H1 (cell line): ENCODE measurements around the gene MCM3. TPM values are rescaled to one million over a fixed set of nuclear protein-coding genes. Genes with fewer than 3 reads are reported as not detected.

Experiments used
- CTCF ChIA-PET: fragments of 300-600 bp; sonication (Branson Sonifier 250); formaldehyde crosslinking; loops from one replicate; lab custom pipeline; 2021; ENCODE audit not compliant: partially characterized antibody; lab: Charles Lee
- POLR2A ChIA-PET: fragments of 300-600 bp; sonication (Branson Sonifier 250); formaldehyde crosslinking; loops from one replicate; lab custom pipeline; 2021; ENCODE audit warnings: inconsistent platforms; ENCODE audit not compliant: partially characterized antibody; lab: Charles Lee
- DNase-seq, 2 experiments: peaks; one replicate each; pipeline versions ENCODE4 v3.0.0 to v3.0.0-alpha.2; 2010 to 2022; ENCODE audit warnings: low spot score in 2 of 2, low read depth in 1 of 2, mixed read lengths in 1 of 2
- FAIRE-seq: peaks from 2 replicates; lab custom pipeline; 2011; peaks lifted over from hg19 to GRCh38; lab: Jason Lieb, UNC
- H2AFZ ChIP-seq: 2 replicates; pipeline ENCODE4 v1.8.1; 2012; ENCODE audit warnings: low read length, inconsistent platforms
- H2AK5ac ChIP-seq: 2 replicates; pipeline ENCODE4 v1.6.1; 2013; ENCODE audit warnings: low read depth, low read length
- H2BK120ac ChIP-seq: replicated peaks from 2 replicates; pipeline ENCODE3; 2013; ENCODE audit warnings: low read depth, low read length, inconsistent platforms
- H2BK12ac ChIP-seq: 2 replicates; pipeline ENCODE4 v1.6.1; 2013; ENCODE audit warnings: low read depth, low read length
- H2BK15ac ChIP-seq: 2 replicates; pipeline ENCODE4 v1.6.1; 2013; ENCODE audit warnings: low read length
- H2BK20ac ChIP-seq: 2 replicates; pipeline ENCODE4 v1.6.1; 2013; ENCODE audit warnings: low read length
- H2BK5ac ChIP-seq: 2 replicates; pipeline ENCODE4 v1.6.1; 2013; ENCODE audit warnings: low read depth, low read length
- H3K14ac ChIP-seq: 2 replicates; pipeline ENCODE4 v1.6.1; 2013; ENCODE audit warnings: inconsistent platforms; ENCODE audit not compliant: insufficient read length
- H3K18ac ChIP-seq: 2 replicates; pipeline ENCODE4 v1.6.1; 2013; ENCODE audit warnings: low read length; ENCODE audit errors: extremely low read depth
- H3K23ac ChIP-seq: 2 replicates; pipeline ENCODE4 v1.6.1; 2013; ENCODE audit warnings: inconsistent platforms; ENCODE audit not compliant: insufficient read length
- H3K23me2 ChIP-seq: 2 replicates; pipeline ENCODE4 v1.6.1; 2013; ENCODE audit warnings: low read depth, low read length
- H3K27ac ChIP-seq: 2 replicates; pipeline ENCODE4 v1.6.1; 2011; ENCODE audit warnings: low read depth, low read length, inconsistent platforms
- H3K27me3 ChIP-seq, 4 experiments: replicated peaks in 1 of 4; 1 replicate in 1 of 4; 2 replicates in 3 of 4; pipeline versions ENCODE4 v1.6.1 to v1.8.1; 2011 to 2013; ENCODE audit warnings: low read length in 3 of 4, mild to moderate bottlenecking in 3 of 4, inconsistent platforms in 2 of 4, mixed read lengths in 2 of 4, moderate library complexity in 1 of 4; ENCODE audit not compliant: control insufficient read depth in 3 of 4, insufficient read depth in 3 of 4; ENCODE audit errors: extremely low read depth in 1 of 4
- H3K36me3 ChIP-seq, 4 experiments: 2 replicates each; pipeline versions ENCODE4 v1.6.1 to v1.8.1; 2011 to 2013; ENCODE audit warnings: mild to moderate bottlenecking in 4 of 4, low read length in 3 of 4, moderate library complexity in 2 of 4, control low read depth in 1 of 4, inconsistent platforms in 1 of 4; ENCODE audit not compliant: insufficient read depth in 4 of 4, control insufficient read depth in 2 of 4
- H3K4ac ChIP-seq: replicated peaks from 2 replicates; pipeline ENCODE3; 2013; ENCODE audit warnings: low read length, low read depth, mixed read lengths, inconsistent platforms; ENCODE audit not compliant: insufficient read length
- H3K4me1 ChIP-seq, 4 experiments: replicated peaks in 1 of 4; 1 replicate in 1 of 4; 2 replicates in 3 of 4; pipeline versions ENCODE4 v1.6.1 to v1.8.1; 2011 to 2013; ENCODE audit warnings: low read length in 3 of 4, inconsistent platforms in 2 of 4, mixed read lengths in 1 of 4; ENCODE audit not compliant: insufficient read depth in 4 of 4, control insufficient read depth in 3 of 4
- H3K4me2 ChIP-seq, 2 experiments: 2 replicates each; pipeline versions ENCODE4 v1.6.1 to v1.8.1; 2011 to 2013; ENCODE audit warnings: low read depth in 2 of 2, low read length in 2 of 2, control low read depth in 1 of 2, inconsistent platforms in 1 of 2, mild to moderate bottlenecking in 1 of 2; ENCODE audit not compliant: insufficient read depth in 1 of 2
- H3K4me3 ChIP-seq, 4 experiments: fragments of 200-600, 300-600 bp in 1 of 4; sonication (generic), shearing (Covaris generic), sonication (Bioruptor Twin) in 1 of 4; 2 replicates each; pipeline versions ENCODE4 v1.5.1 to v1.8.1; 2011 to 2016; ENCODE audit warnings: low read length in 4 of 4, low read depth in 3 of 4, control low read depth in 2 of 4, inconsistent platforms in 2 of 4, mild to moderate bottlenecking in 2 of 4, mixed read lengths in 1 of 4, moderate library complexity in 1 of 4; ENCODE audit not compliant: insufficient read depth in 2 of 4; ENCODE audit errors: extremely low read depth in 1 of 4
- H3K56ac ChIP-seq: replicated peaks from 2 replicates; pipeline ENCODE3; 2013; ENCODE audit warnings: low read depth, mild to moderate bottlenecking, mixed read lengths, low read length, inconsistent platforms; ENCODE audit not compliant: insufficient read length
- H3K79me1 ChIP-seq: 2 replicates; pipeline ENCODE4 v1.6.1; 2013; ENCODE audit warnings: low read depth, low read length, control low read depth
- H3K79me2 ChIP-seq, 2 experiments: 2 replicates each; pipeline versions ENCODE4 v1.6.1 to v1.8.1; 2012 to 2013; ENCODE audit warnings: low read length in 2 of 2, mild to moderate bottlenecking in 2 of 2, inconsistent platforms in 1 of 2; ENCODE audit not compliant: insufficient read depth in 2 of 2, control insufficient read depth in 1 of 2
- H3K9ac ChIP-seq, 4 experiments: replicated peaks in 1 of 4; 1 replicate in 1 of 4; 2 replicates in 3 of 4; pipeline versions ENCODE4 v1.6.1 to v1.8.1; 2011 to 2013; ENCODE audit warnings: low read depth in 3 of 4, low read length in 3 of 4, control low read depth in 2 of 4, mild to moderate bottlenecking in 2 of 4, moderate library complexity in 2 of 4, inconsistent platforms in 1 of 4; ENCODE audit errors: extremely low read depth in 1 of 4
- H3K9me3 ChIP-seq, 2 experiments: 2 replicates each; pipeline versions ENCODE4 v1.6.1 to v1.8.1; 2012 to 2013; ENCODE audit warnings: mild to moderate bottlenecking in 2 of 2, moderate library complexity in 2 of 2, control low read depth in 1 of 2, inconsistent platforms in 1 of 2, low read depth in 1 of 2, low read length in 1 of 2, mixed read lengths in 1 of 2; ENCODE audit not compliant: insufficient read depth in 2 of 2
- H4K20me1 ChIP-seq, 2 experiments: replicated peaks in 1 of 2; 2 replicates each; pipeline versions ENCODE3 to v1.8.1; 2011 to 2013; ENCODE audit warnings: inconsistent platforms in 2 of 2, low read length in 2 of 2, mild to moderate bottlenecking in 1 of 2; ENCODE audit not compliant: insufficient read depth in 2 of 2, control insufficient read depth in 1 of 2
- H4K5ac ChIP-seq: 2 replicates; pipeline ENCODE4 v1.6.1; 2013; ENCODE audit warnings: low read length, low read depth, mixed read lengths, inconsistent platforms; ENCODE audit not compliant: insufficient read length
- H4K8ac ChIP-seq: 2 replicates; pipeline ENCODE4 v1.8.0; 2013; ENCODE audit warnings: mild to moderate bottlenecking, moderate library complexity, low read length, inconsistent platforms; ENCODE audit not compliant: insufficient read depth; ENCODE audit errors: extremely low read depth
- H4K91ac ChIP-seq: replicated peaks from 2 replicates; pipeline ENCODE3; 2013; ENCODE audit warnings: low read length, mixed read lengths, inconsistent platforms; ENCODE audit not compliant: insufficient read length
- BCL11A ChIP-seq, 2 experiments: IDR thresholded peaks; one replicate each; pipeline ENCODE4 v1.6.1; 2011; ENCODE audit warnings: low read depth in 2 of 2, low read length in 2 of 2, mild to moderate bottlenecking in 2 of 2
- CHD1 ChIP-seq: IDR thresholded peaks from 2 replicates; pipeline ENCODE4 v1.6.1; 2012; ENCODE audit warnings: low read depth, low read length, improper control_type of control experiment
- CTBP2 ChIP-seq: IDR thresholded peaks from 2 replicates; pipeline ENCODE4 v1.7.0; 2011; ENCODE audit warnings: borderline replicate concordance, mild to moderate bottlenecking, moderate library complexity, mixed read lengths, low read length; ENCODE audit not compliant: insufficient read depth, insufficient read length
- EZH2 ChIP-seq: fragments of 200-600 bp; sonication (generic); IDR thresholded peaks from 2 replicates; pipeline ENCODE4 v1.7.1; 2012; ENCODE audit warnings: low read depth, mild to moderate bottlenecking, moderate library complexity, low read length, inconsistent platforms; ENCODE audit not compliant: severe bottlenecking
- HDAC6 ChIP-seq: IDR thresholded peaks from one replicate; pipeline ENCODE4 v1.7.1; 2012; ENCODE audit warnings: low read depth, mild to moderate bottlenecking, inconsistent platforms, low read length, moderate library complexity
- POLR2A ChIP-seq, 2 experiments: IDR thresholded peaks; 1 replicate in 1 of 2; 2 replicates in 1 of 2; pipeline ENCODE4 v1.6.1; 2011; ENCODE audit warnings: low read depth in 2 of 2, low read length in 2 of 2, mild to moderate bottlenecking in 2 of 2; ENCODE audit errors: control extremely low read depth in 1 of 2
- POLR2AphosphoS5 ChIP-seq: IDR thresholded peaks from 2 replicates; pipeline ENCODE4 v1.6.1; 2011; ENCODE audit warnings: low read depth, low read length
- SIX5 ChIP-seq: IDR thresholded peaks from 2 replicates; pipeline ENCODE4 v1.6.1; 2011; ENCODE audit warnings: mild to moderate bottlenecking, low read depth, low read length
- WGBS, 2 experiments: shearing (Covaris generic) in 1 of 2; methylation state at CpG; one replicate each; pipeline versions ENCODE4 v1.1.6 to v1.1.7; 2013 to 2015; ENCODE audit warnings: low lambda C conversion rate in 2 of 2, mixed read lengths in 2 of 2, inconsistent platforms in 1 of 2, low coverage in 1 of 2, missing lambda C conversion rate in 1 of 2; ENCODE audit not compliant: insufficient replicate concordance in 2 of 2, insufficient coverage in 1 of 2, insufficient read length in 1 of 2; ENCODE audit errors: extremely low coverage in 1 of 2, missing lambda C conversion rate in 1 of 2; 5-methylcytosine and 5-hydroxymethylcytosine counted together
- polyA plus RNA-seq, 7 experiments: library from polyadenylated mRNA; depleted of rRNA in 3 of 7; stranded (reverse) in 5 of 7; unstranded in 2 of 7; fragments of >200 nt in 5 of 7; fragments of 200-250 nt in 2 of 7; gene quantifications; 1 replicate in 5 of 7; 2 replicates in 1 of 7; 4 replicates in 1 of 7; pipeline versions ENCODE4 v1.2.1 to v1.2.3, GENCODE V29; 2011 to 2013; ENCODE audit warnings: missing spikeins in 2 of 7, mixed read lengths in 2 of 7
- total RNA-seq: library from RNA; stranded (reverse); fragmentation: NEBNext Ultra II Directional; extraction: Animal tissue kit (Norgen Biotek cat#: 25700); gene quantifications from 2 replicates; pipeline ENCODE4 v1.2.1, GENCODE V29; 2021

MCM3 gene
- total and polyA plus RNA-seq, 2 of the 8 experiments (the other 6 are each of a cell fraction or from before 2014, with no cell fraction given), result 275 to 293 TPM

DNA sequence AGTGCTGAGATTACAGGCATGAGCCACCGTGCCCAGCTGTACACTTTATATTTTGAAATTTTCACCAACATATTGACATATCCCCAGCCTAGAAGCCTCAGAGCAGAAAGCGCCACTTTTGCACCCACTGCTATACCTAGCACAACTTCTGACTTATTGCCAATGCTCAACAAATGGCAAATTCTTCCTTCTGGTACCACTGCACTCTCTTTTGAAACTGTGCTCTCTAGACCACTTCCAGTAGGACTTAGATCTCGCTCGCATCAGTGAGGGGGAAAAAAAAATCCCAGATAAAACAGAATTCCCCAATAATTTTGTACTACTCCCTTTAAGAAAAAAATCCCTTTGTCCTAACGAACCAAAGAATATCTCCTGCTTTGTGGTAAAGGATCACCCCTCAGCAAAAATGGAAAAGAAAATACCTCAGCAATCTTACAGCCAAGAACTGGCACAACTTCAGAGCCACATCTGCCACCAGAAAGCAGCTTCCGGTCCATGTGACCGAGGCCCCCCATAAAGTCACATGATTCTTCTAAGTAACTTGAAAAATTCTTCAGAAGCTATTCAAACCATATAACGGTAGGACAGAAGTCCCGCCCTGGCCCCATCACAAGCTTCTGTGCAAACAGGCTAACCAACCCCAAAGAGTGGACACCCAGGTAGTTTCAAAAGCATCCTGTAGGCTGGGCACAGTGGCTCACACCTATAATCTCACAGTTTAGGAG lies 21.8 kb downstream of the MCM3 start:
- Histone ChIP-seq H2BK15ac (no peak overlapping the region), H3K14ac (no peak overlapping the region), H3K27ac (no peak overlapping the region), H3K4me1 (no peaks in the 10 kb centered on the region; a peak in 1 of 7 replicates), H3K4me3 (no peak overlapping the region), H4K5ac (no peak overlapping the region), H3K79me1 (no peaks in the 10 kb centered on the region), H2BK20ac (no peak overlapping the region), H3K79me2 (no peaks in the 10 kb centered on the region), H3K36me3 (peaks cover 47 to 72% (median 65%) of the 10 kb centered on the region in 4 experiments), H2AK5ac (no peak overlapping the region), H2BK12ac (no peak overlapping the region), H3K9ac (no peak overlapping the region), H3K56ac (no peak overlapping the region), H4K8ac (no peak overlapping the region), H4K91ac (no peak overlapping the region), H4K20me1 (peaks cover 0 to 2% of the 10 kb centered on the region in 2 experiments), H3K18ac (no peak overlapping the region), H3K4me2 (no peak overlapping the region), H3K9me3 (no peaks in the 10 kb centered on the region), H3K23ac (no peak overlapping the region), H2BK120ac (no peak overlapping the region), H3K4ac (no peak overlapping the region), H3K27me3 (no peaks in the 10 kb centered on the region), H2BK5ac (no peak overlapping the region), H3K23me2 (no peaks in the 10 kb centered on the region), H2AFZ (no peak overlapping the region)
- no peak for FAIRE-seq
- TF ChIP-seq HDAC6, result no peak
- no peak for TF ChIP-seq POLR2AphosphoS5
- TF ChIP-seq SIX5, result no peak
- TF ChIP-seq BCL11A (IDR thresholded peaks at IDR 0.05; ENCODE audit: low read depth in 2 of 2, low read length in 2 of 2), result no peak
- TF ChIP-seq EZH2, result no peak
- TF ChIP-seq CHD1, result no peak
- no peak for TF ChIP-seq POLR2A (IDR thresholded peaks at IDR 0.05; ENCODE audit: control extremely low read depth in 1 of 2, low read depth in 2 of 2, low read length in 2 of 2)
- no peak for TF ChIP-seq CTBP2
- CTCF ChIA-PET, result interaction anchor here (0.8 to 11.0 kb wide), 29 partner anchors 10 to 209 kb away, joined by 3 to 149 read pairs (median 7); partner anchors contain the start of genes MCM3 and PKHD1
- WGBS, 2 experiments, result 90% methylated on average over 9 of the region's 9 CpGs; no CpG with 5 or more reads in 1 of the 2 experiments
- DNase-seq, result no peak
- POLR2A ChIA-PET, result interaction anchor here (0.8 to 15.5 kb wide), 8 partner anchors 10 to 165 kb away, joined by 3 to 198 read pairs (median 6); partner anchors contain the start of gene MCM3
